Osteoblast (primary cell): Measurements from ENCODE around the gene LPIN1. TPM values are rescaled to one million over a fixed set of nuclear protein-coding genes. Genes with fewer than 3 reads are reported as not detected.

Experiments
- DNase-seq: peaks from one replicate; pipeline ENCODE4 v3.0.0; 2011; ENCODE audit warnings: low spot score, mixed read lengths; ENCODE audit not compliant: insufficient read length; ENCODE audit errors: missing footprints
- H2AFZ ChIP-seq: 2 replicates; pipeline ENCODE4 v1.6.0; 2011; ENCODE audit warnings: mild to moderate bottlenecking, low read length
- H3K27ac ChIP-seq: 2 replicates; pipeline ENCODE4 v1.5.1; 2011; ENCODE audit warnings: mild to moderate bottlenecking, low read depth, low read length, moderate library complexity
- H3K27me3 ChIP-seq: 2 replicates; pipeline ENCODE4 v1.6.0; 2012; ENCODE audit warnings: mild to moderate bottlenecking, control low read depth, inconsistent platforms, low read length, moderate library complexity; ENCODE audit not compliant: insufficient read depth
- H3K36me3 ChIP-seq: 2 replicates; pipeline ENCODE4 v1.5.1; 2011; ENCODE audit warnings: mild to moderate bottlenecking, low read length, control low read depth, moderate library complexity; ENCODE audit not compliant: insufficient read depth
- H3K4me1 ChIP-seq: 2 replicates; pipeline ENCODE4 v1.5.1; 2011; ENCODE audit warnings: mild to moderate bottlenecking, low read length, control low read depth, moderate library complexity; ENCODE audit not compliant: insufficient read depth
- H3K4me2 ChIP-seq: 2 replicates; pipeline ENCODE4 v1.6.0; 2011; ENCODE audit warnings: mild to moderate bottlenecking, low read length; ENCODE audit not compliant: insufficient read depth
- H3K4me3 ChIP-seq: fragments of 200-600 bp; sonication (generic); 3 replicates; pipeline ENCODE4 v1.5.1; 2012; ENCODE audit warnings: mild to moderate bottlenecking, low read length, inconsistent platforms; ENCODE audit not compliant: insufficient read depth
- H3K79me2 ChIP-seq: 2 replicates; pipeline ENCODE4 v1.6.0; 2012; ENCODE audit warnings: mild to moderate bottlenecking, low read length, control low read depth, inconsistent platforms; ENCODE audit not compliant: insufficient read depth
- H3K9me3 ChIP-seq: 2 replicates; pipeline ENCODE4 v1.5.1; 2011; ENCODE audit warnings: low read depth, low read length, control low read depth
- H4K20me1 ChIP-seq: 2 replicates; pipeline ENCODE4 v1.6.0; 2012; ENCODE audit warnings: mild to moderate bottlenecking, low read length, control low read depth; ENCODE audit not compliant: insufficient read depth
- small RNA-seq: library from RNA; depleted of rRNA; stranded (forward); fragments of <200 nt; gene quantifications from one replicate; pipeline ENCODE3, GENCODE V24; 2012
- total RNA-seq: library from RNA; depleted of rRNA; stranded (reverse); fragments of >200 nt; gene quantifications from 2 replicates; pipeline ENCODE4 v1.2.3, GENCODE V29; 2012
- TF ChIP-seq, protein P1 (sequence below): IDR thresholded peaks from 2 replicates; pipeline ENCODE4 v1.5.1; 2011; ENCODE audit warnings: mild to moderate bottlenecking, low read depth, low read length, moderate library complexity; ENCODE audit errors: extremely low read depth

The LPIN1 gene
- total RNA-seq, 1 donor = 117 TPM

DNA sequence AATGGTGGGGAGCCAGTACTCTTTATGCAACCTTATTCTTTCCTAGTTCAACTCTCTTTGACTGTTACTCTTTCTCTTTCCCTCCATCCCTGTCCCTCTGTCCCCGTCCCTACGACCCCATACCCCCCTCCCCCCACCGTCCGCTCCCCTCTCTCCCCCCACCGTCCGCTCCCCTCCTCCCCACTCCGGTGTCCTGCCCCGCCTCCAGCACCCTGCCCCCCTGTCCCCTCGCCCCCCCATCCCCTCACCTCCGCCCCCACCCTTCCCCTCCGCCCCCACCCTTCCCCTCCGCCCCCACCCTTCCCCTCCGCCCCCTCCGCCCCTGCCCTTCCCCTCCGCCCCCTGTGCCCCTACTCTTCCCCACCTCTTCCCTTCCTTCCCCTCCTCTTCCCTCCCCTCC, 128.4 kb downstream of the LPIN1 start:
- DNase-seq = no peak
- H2AFZ ChIP-seq = no peak overlapping the region
- no peaks in the 10 kb centered on the region for H4K20me1 ChIP-seq
- H3K4me1 ChIP-seq = no peaks in the 10 kb centered on the region
- H3K36me3 ChIP-seq = no peaks in the 10 kb centered on the region
- H3K4me2 ChIP-seq = no peak overlapping the region
- H3K27me3 ChIP-seq = peaks cover 3% of the 10 kb centered on the region
- TF ChIP-seq, protein P1, sequence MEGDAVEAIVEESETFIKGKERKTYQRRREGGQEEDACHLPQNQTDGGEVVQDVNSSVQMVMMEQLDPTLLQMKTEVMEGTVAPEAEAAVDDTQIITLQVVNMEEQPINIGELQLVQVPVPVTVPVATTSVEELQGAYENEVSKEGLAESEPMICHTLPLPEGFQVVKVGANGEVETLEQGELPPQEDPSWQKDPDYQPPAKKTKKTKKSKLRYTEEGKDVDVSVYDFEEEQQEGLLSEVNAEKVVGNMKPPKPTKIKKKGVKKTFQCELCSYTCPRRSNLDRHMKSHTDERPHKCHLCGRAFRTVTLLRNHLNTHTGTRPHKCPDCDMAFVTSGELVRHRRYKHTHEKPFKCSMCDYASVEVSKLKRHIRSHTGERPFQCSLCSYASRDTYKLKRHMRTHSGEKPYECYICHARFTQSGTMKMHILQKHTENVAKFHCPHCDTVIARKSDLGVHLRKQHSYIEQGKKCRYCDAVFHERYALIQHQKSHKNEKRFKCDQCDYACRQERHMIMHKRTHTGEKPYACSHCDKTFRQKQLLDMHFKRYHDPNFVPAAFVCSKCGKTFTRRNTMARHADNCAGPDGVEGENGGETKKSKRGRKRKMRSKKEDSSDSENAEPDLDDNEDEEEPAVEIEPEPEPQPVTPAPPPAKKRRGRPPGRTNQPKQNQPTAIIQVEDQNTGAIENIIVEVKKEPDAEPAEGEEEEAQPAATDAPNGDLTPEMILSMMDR = no peak
- H3K79me2 ChIP-seq = no peaks in the 10 kb centered on the region
- no peaks in the 10 kb centered on the region for H3K9me3 ChIP-seq
- no peak overlapping the region for H3K27ac ChIP-seq
- no peak overlapping the region for H3K4me3 ChIP-seq

DNA sequence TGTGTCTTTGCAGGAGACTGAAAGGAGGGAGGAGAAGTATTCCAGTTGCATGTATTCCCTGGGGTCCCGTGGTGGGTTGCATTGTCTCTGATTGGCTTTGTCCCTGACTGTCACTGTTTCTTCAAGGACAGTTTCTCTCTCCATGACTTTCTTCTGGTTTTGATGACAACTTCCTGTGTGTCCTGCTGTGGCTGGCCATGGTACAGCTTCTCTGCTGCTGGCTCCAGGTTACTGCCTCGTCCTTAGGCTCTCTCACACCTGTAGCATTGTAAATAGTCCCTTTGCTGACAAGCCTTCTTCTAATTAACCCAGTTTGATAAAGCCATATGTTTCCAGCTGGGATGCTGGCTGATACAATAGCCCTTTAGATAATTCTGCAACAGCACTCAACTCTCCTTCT, 129.0 kb downstream of the LPIN1 start:
- Histone ChIP-seq H3K27ac (no peak overlapping the region), H3K36me3 (no peaks in the 10 kb centered on the region), H4K20me1 (no peaks in the 10 kb centered on the region), H3K4me1 (no peaks in the 10 kb centered on the region), H2AFZ (no peak overlapping the region), H3K27me3 (peaks cover 3% of the 10 kb centered on the region), H3K4me2 (no peak overlapping the region), H3K4me3 (no peak overlapping the region), H3K79me2 (no peaks in the 10 kb centered on the region), H3K9me3 (no peaks in the 10 kb centered on the region)
- no peak for DNase-seq
- TF ChIP-seq, protein P1 = no peak

- TF ChIP-seq, protein P1 = no peak
Measured at GRCh38 chr2:11876436-11876835, 130.0 kb downstream of the LPIN1 start.

GRCh38 chr2:11876889-11877288, 130.5 kb downstream of the LPIN1 start:
- DNase-seq = no peak
- Histone ChIP-seq H4K20me1 (no peaks in the 10 kb centered on the region), H3K4me2 (no peak overlapping the region), H3K9me3 (no peaks in the 10 kb centered on the region), H3K27me3 (peaks cover 3% of the 10 kb centered on the region), H3K4me3 (no peak overlapping the region), H3K36me3 (no peaks in the 10 kb centered on the region), H2AFZ (no peak overlapping the region), H3K4me1 (no peaks in the 10 kb centered on the region), H3K27ac (no peak overlapping the region), H3K79me2 (no peaks in the 10 kb centered on the region)
- TF ChIP-seq, protein P1 = no peak

More at GRCh38 chr2:11876436-11876835, 130.0 kb downstream of the LPIN1 start:
- Histone ChIP-seq H3K27me3 (peaks cover 3% of the 10 kb centered on the region), H3K27ac (no peak overlapping the region), H3K36me3 (no peaks in the 10 kb centered on the region), H3K4me1 (no peaks in the 10 kb centered on the region), H2AFZ (no peak overlapping the region), H3K9me3 (no peaks in the 10 kb centered on the region), H4K20me1 (no peaks in the 10 kb centered on the region), H3K79me2 (no peaks in the 10 kb centered on the region), H3K4me3 (no peak overlapping the region), H3K4me2 (no peak overlapping the region)
- DNase-seq = no peak

Small RNA genes lying within 50 kb of the gene (small RNA-seq; reads per million reads assigned to genes)
- not detected for gene MIR4262
- 0.45 reads per million for gene MIR548S

Other genes with a start within 250 kb of the LPIN1 start
- 1.1 and 1.2 TPM in 2 replicates for gene GREB1, start 212.6 kb upstream of the LPIN1 start, total RNA-seq
- gene NTSR2, start 76.4 kb upstream of the LPIN1 start, total RNA-seq = not detected in 2 replicates